GM21529 (cell line): ENCODE measurements around the gene METTL3.

Experiments used
- ATAC-seq: cut with Tn5 transposase; IDR thresholded peaks from one replicate; pipeline ENCODE4 v1.9.1; 2021; ENCODE audit not compliant: unreplicated experiment

The METTL3 gene

DNA sequence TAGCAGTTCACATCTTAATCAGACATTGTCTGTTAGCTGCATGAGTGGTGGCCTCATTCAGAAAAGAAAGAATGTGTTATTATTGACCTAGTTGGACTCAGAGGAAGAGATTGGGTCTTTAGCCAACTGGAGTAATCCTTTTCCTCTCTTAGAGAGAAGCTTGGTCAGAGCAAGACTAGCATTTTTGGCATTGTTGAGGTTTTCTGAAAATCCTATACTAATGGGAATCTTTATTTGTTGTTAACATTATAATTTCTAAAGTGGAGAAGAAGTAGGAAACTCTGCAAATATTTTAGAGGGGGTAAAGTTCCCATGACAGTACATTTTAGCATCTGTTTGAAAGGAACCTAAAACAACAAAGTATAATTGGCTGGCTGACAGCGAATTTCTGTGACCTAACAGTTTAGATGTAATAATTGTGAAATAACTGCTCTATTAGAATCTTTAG, 24.5 kb downstream of the METTL3 start:
- ATAC-seq = no peak

DNA sequence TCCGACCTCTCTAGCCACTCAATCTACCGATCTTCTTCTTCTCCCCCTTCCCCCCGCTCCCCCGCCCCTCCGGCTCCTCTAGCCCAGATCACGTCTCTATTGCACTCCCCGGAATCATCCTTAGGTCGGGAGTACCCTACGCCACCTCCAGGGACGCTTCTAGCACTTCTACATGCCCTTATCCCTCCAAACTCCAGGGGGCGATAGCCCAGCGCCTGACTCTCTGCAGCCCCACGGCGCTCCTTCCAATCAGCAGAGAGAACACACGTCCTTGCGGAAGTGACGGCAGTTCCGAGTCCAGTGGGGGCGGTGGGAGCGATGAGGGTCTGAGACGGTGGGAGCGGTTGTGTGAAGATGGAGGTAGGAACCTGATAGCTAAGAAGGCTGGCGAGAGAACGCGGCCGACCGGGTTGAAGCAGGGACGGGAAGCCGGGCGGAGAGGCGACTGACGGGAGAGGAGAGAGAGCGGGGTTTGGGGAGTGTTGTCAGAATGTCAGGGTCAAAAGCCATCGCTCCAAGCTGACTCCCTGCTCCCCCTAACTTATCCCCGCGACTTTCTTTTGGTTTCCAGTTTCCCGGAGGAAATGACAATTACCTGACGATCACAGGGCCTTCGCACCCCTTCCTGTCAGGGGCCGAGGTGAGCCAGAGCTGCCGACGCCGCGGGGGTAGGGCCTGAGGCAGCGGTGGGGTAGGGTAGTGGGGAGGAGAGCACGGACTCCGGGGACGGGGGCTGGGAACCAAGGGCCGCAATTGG, 34.0 kb downstream of the METTL3 start, which contains the start of the genes RAB2B and TOX4:
RAB2B (minus strand) TSS at position 35 of the 757 bp plus-strand sequence. CDS start 87 bp downstream, outside the sequence.
TOX4 (plus strand) TSS at position 271 of the 757 bp plus-strand sequence; CDS start at position 355, 84 bp downstream.
- peak; percentile 99 for ATAC-seq

DNA sequence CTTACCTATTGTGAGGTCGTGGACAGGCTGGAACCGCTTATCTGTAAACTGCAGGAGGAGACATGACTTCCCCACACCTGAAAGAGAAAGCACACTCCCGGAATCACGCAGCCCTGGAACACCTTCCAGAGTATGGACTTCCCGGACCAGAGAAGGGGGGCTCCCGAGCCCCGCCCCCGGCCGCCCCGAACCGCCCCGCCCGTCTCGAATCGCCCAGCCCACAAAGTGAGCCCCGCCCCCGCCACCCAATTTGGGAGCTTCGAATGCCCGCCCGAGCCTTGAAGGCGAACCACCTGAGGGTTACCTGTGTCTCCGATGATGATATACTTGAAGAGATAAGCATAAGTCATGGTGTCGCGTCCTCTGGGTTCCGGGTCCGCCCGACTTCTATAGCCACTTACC, 34.6 kb downstream of the METTL3 start:
- peak; percentile 31 for ATAC-seq

DNA sequence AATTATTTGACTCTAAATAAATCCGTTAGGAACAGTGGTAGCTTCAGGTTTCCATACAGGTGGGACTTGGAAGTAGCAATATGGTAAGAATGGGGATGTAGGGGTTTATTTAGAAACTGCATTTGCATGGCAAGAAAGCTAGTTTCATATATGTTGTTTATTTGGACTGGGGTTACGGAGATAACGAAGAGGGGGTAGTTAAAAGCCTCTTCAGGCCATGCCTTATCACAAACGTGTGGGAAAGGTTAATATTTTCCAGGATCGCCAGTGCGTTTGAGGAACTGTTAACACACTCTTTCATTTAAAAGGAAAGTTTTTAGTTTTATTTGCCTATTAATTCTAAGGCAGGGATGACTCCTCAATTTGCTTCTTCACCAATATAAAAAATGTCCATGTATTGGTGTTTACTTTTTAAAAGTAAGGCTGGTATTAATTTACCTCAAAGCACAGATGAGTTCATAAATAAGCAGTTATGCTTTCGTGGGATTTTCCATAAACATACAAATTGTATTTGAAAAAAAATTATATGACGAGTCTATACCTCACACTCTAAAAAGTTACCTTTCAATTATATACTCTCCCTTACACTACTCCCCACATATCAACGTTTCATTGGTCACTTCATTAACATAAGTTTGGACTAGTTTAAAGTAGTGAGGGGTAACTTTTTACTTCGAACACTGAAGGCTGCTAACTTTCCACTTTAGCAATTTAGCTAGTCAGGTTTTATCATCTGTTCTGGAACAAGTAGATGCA, 35.2 kb downstream of the METTL3 start:
- ATAC-seq = no peak

DNA sequence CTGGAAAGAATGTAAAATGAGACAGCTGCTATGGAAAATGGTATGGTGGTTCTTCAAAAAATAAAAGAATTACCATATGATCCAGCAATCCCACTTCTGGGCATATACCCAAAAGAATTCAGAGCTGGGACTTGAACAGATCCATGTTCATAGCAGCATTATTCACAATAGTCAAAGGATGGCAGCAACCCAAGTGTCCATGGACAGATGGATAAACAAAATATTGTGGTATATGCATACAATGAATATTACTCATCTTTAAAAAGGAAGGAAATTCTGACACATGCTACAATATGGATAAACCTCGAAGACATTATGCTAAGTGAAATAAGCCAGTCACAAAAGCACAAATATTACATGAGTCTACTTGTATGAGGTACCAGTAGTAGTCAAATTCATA, 43.5 kb downstream of the METTL3 start:
- ATAC-seq = no peak

DNA sequence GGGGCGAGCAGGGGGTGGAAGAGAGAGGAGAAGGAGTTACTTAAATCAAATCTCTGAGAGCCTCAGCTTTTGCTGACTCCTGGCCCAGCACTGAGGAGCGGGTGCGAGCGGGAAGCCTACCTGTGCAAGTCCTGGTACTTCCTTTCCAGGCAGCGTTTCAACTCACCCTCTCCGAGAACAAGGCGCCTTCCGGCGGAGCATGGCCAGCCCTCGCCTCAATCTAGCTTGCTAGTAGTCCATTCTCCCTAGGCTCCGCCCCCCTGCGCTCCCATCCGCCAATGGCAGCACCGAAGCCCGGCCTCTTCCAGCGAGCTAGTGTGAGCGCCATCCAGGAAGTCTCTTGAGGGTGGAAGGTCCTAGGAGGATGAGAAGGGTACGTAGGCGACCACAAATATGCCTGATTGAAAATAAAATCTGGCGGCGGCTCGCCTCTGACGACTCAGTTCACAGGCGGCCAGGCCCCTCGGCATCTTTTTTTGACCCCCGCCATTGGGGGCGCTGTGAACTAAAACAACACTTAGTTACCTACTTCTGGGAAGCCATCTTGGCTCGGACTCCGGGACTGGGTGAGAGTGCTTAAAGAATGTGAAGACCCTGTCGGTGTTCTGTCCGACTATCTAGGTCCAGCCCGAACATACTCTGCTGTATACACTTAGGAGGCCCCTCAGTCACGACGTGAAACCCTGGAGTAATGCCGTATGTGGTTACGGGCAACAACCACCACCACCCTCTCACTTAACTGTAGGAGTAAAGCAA, 55.0 kb downstream of the METTL3 start, which contains the start of gene CHD8:
CHD8 (minus strand) TSS at position 212 of the 756 bp plus-strand sequence. CDS start 24,480 bp downstream, outside the sequence.
- peak; percentile 97 for ATAC-seq

DNA sequence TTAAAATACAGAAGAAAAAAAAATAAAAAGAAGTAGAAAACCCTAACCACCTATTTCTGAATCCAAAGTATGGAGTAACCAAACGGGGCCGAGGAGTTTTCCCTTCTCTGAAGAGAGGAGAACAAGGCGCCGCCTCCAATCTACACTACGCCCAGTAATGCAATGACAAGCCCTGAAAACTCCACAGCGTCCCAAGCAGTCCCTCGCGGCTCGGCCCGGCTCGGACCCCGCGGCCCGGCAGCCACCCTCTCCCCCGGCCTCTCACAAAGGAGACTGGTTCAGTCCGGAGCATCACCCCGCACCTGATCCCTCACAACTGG, 55.6 kb downstream of the METTL3 start:
- peak; percentile 21 for ATAC-seq

DNA sequence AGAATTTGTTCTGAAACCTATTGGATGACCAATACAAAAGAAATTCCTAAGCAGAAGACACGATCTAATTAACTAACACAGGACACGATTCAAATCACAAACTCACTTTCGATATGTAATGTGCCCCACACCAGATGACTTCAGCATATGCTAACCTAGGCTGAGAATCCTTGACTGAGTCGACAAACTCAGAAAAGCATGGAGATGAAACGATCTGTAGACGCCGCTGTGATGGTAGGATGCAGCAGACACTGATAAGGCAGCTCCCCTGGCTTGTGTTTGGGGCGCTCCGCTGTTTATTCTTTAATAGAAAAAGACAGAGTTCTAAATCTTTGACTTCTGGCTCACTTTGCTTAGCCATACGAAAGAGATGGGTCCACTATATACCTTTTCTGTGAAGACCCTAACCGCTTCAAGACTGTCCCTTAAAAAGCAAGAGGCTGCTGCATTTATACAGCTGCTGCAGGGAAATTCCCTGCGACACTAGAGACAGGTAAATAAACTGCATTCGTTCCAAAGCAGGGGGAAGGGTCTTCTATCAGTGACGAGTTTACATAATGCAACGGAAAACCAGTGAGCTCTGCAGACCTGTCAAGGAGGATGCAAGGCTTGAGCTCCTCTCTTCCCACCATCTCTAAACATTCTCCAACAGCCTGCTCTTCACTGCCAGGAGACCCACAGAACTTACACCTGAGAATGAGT, 56.1 kb downstream of the METTL3 start:
- no peak for ATAC-seq

DNA sequence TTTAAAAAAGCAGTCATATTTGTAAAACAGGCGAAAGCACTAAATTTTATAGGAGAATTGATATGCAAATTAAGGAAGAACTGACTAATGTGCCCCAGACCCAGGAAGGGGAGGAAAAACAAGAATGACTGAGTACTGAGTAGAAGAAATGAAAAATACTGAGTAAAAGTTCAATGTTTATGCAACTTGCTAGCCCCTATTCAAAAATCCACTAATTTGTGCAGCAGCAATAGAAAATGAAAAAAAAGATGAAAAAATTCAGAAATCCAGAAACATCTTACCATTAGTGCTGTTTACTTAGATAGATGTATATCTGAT, 61.3 kb downstream of the METTL3 start:
- ATAC-seq = no peak
